GM04504 (cell line): ENCODE data around the gene COQ4.

ENCODE experiments used
- DNase-seq: peaks from one replicate; pipeline ENCODE4 v3.0.0-alpha.2; 2012; ENCODE audit warnings: low read depth

COQ4 gene

GRCh38 chr9:128340691-128341434 lies 18.2 kb downstream of the COQ4 start:
- no peak for DNase-seq

- DNase-seq = no peak
Observed at GRCh38 chr9:128341435-128341849, 18.8 kb downstream of the COQ4 start.

- no peak for DNase-seq
Observed at GRCh38 chr9:128342971-128343680, 20.5 kb downstream of the COQ4 start.

DNA sequence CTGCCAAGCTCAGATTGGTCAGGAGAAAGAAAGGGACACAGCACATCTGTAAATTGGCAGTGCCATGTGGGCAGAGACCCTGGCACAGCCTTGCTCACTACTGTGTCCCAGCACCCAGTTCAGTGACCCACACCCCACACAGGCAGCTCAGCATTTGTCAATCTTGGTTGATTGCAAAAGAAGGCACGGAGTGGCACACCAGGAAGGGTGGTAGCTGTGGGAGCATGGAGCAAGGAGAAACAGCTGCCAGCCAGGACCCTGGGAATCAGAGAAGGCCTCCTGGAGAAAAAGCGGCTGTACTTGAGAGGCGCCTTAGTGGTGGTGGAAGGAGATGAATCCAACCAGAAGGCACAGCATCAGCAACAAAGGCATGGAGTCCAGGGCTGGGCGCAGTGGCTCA lies 21.2 kb downstream of the COQ4 start:
- no peak for DNase-seq

- no peak for DNase-seq
Observed at GRCh38 chr9:128344931-128345605, 22.4 kb downstream of the COQ4 start.

GRCh38 chr9:128349125-128349524 lies 26.5 kb downstream of the COQ4 start:
- no peak for DNase-seq

DNA sequence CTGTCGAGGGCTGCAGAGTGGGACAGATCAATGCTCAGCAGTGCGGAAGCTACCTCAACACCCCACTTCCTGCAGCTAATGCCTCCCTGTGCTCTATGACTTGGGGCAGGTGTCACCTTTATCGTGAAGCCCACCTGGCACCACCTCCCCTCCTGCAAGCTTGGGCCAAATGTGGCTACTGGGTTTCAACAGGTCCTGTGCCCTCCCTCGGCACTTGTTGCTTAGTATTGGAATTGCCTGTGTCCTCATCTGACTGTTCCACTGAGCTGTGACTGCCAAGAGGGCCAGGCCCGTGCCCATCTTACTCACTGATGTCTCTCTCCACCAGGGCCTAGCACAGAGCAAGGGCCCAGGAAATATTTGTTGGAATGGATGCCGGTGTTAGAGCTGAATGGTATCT lies 27.1 kb downstream of the COQ4 start:
- DNase-seq = no peak

GRCh38 chr9:128355451-128355850 lies 32.8 kb downstream of the COQ4 start:
- no peak for DNase-seq

- DNase-seq = no peak
Observed at GRCh38 chr9:128358090-128358489, 35.5 kb downstream of the COQ4 start.

DNA sequence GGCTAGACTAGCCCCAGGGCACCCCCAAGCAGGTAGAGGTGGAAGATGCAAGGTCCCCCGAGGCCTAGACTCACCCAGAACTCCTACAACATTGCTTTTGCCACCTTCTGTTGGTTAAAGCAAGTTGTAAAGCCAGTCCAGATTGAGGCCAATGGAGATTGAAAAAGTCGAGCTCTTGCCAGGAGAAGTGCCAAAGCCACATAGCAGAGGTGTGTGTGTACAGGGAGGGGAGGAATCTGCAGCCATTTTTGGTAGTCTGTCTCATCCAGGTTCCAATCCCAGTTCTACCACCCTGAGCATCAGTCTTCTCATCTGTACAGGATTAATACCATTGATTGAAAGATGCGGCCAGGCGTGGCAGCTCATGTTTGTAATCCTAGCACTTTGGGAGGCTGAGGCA lies 36.2 kb downstream of the COQ4 start:
- DNase-seq = no peak

- no peak for DNase-seq
Observed at GRCh38 chr9:128360826-128361225, 38.2 kb downstream of the COQ4 start.

- no peak for DNase-seq
Observed at GRCh38 chr9:128361296-128361985, 38.8 kb downstream of the COQ4 start.

DNA sequence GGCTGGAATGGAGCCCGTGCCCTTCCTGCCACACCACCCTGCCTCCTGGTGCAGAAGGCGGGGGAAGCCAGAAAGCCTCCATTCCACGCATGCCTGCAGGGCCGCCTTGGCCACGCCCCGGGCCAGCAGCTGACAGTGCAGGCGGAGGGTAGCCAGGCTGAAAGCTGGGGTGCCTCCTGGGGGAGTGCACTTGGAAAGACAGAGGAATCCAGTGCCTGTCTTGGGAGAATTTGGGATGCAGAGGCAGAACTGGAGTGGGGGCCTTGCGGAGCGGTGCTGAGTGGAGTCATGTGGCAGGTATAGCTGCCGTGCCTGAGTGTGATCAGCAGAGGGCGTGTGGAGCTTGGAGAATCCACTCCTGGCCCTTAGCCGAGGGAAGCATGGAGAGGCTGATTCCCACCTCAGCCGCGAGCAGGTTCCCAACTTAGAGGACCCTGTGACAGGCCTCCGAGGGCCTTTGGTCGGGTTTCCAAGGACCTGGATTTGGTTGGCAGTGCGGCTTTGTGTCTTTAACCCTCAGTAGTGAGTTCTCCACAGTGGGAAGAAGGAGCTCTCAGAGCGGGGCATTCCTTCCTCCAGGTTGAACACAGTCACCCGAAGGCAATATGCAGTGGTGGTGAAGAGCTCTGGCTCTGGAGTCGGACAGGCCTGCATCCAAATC lies 39.5 kb downstream of the COQ4 start:
- peak; percentile 66 for DNase-seq

- DNase-seq = no peak
Observed at GRCh38 chr9:128362774-128363173, 40.1 kb downstream of the COQ4 start.

- no peak for DNase-seq
Observed at GRCh38 chr9:128365525-128365924, 42.9 kb downstream of the COQ4 start.

DNA sequence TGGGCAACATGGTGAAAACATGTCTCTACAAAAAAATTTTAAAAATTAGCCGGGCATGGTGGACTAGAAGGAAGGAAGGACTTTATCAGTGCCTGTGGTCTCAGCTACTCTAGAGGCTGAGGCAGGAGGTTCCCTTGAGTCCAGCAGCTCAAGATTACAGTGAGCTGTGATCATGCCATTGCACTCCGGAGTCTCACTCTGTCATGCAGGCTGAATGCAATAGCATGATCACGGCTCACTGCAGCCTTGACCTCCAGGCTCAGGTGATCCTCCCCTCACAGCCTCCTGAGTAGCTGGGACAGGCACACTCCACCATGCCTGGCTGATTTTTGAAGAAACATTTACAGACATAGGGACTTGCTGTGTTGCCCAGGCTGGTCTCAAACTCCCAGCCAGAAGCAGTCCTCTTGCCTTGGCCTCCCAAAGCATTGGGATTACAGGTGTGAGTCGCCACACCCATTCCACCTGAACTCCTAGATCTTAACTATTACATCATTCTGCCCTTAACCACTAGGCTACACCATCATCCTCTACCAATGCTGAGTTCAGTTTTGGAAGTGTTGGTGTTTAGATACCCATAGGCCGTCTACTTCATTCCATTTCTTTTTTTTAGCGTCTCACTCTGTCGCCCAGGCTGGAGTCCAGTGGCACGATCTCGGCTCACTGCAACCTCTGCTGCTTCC lies 46.5 kb downstream of the COQ4 start:
- no peak for DNase-seq

DNA sequence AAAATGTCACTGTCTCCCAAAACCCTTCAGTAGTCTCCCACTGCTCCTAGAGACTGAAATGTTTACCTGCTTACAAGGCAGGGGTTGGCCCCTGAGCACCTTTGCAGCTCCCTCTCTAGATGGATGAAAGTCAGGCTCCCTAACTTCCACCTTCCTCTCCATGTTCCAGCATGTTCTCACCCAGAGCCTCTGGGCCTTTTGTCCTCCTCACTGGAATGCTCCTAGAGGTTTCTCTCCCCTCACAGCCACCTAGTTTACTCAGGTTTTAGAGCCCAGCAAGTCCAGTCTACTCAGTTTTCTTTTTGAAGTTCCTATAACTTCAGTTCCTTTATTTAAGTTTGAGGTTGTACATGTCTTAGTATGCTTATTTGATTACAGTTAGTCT lies 47.7 kb downstream of the COQ4 start:
- no peak for DNase-seq

- DNase-seq = peak; percentile 94
Observed at GRCh38 chr9:128370752-128371629, 48.4 kb downstream of the COQ4 start, which contains the start of gene URM1. URM1 (plus strand) TSS chr9:128371374; CDS start chr9:128371381, 7 bp downstream.

GRCh38 chr9:128371630-128372117 lies 49.0 kb downstream of the COQ4 start:
- DNase-seq = no peak

DNA sequence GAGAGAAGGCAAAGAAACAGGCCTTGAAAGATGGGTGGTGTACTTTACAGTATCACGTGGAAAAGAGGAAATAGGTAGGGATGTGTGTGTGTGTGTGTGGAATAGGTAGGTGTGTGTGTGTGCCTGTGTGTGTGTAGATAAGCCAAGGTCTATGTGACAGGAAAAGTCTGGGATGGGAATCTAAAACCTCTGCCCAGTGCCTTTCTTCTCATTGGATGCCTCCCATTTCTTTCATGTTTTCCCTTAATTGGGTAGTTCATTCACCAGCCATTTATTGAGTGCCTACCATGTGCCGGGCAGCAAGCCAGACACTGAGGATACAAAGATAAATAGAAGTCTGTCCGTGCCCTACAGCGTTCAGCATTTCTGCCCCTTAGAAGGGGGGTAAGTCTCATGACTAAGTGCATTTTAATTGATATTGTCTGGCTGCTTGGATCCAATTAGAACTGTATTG lies 49.6 kb downstream of the COQ4 start:
- no peak for DNase-seq
